Measurements from ENCODE around the gene ARPP21.

ARPP21 gene

DNA sequence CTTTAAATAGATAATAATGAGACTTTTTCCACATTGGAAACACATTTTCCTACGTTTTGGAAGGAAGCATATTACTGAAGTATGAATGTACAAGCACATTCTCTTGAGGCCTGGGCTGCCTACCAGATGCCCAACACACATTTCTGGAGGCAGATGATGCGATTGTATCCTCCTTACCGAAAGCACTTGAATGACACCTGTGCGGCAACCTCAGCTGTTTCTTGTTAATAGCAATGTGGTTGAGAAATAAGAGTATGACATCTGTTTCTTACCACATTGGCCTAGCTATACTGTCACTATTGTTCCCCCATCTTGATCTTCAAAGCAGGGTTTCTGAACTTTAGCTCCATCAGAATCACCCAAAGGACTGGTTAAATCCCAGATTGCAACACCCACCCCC is 84.8 kb downstream of the ARPP21 start (continued):
- TF ChIP-seq, protein P1, sequence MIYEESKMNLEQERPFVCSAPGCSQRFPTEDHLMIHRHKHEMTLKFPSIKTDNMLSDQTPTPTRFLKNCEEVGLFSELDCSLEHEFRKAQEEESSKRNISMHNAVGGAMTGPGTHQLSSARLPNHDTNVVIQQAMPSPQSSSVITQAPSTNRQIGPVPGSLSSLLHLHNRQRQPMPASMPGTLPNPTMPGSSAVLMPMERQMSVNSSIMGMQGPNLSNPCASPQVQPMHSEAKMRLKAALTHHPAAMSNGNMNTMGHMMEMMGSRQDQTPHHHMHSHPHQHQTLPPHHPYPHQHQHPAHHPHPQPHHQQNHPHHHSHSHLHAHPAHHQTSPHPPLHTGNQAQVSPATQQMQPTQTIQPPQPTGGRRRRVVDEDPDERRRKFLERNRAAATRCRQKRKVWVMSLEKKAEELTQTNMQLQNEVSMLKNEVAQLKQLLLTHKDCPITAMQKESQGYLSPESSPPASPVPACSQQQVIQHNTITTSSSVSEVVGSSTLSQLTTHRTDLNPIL (CRISPR knock-in tag; IDR thresholded peaks at IDR 0.05; ENCODE audit: low read depth) = no peak
- no peak for TF ChIP-seq GLIS3 (CRISPR knock-in tag; IDR thresholded peaks at IDR 0.05)
- TF ChIP-seq ARNTL (CRISPR knock-in tag; IDR thresholded peaks at IDR 0.05; ENCODE audit: borderline replicate concordance, low read depth) = no peak
- no peak for TF ChIP-seq SNAI2 (CRISPR knock-in tag; IDR thresholded peaks at IDR 0.05)
- TF ChIP-seq ZFP30 (CRISPR knock-in tag; IDR thresholded peaks at IDR 0.05) = no peak
- no peak for TF ChIP-seq TOX (CRISPR knock-in tag; IDR thresholded peaks at IDR 0.05; ENCODE audit: borderline replicate concordance)
- TF ChIP-seq CSDC2 (CRISPR knock-in tag; IDR thresholded peaks at IDR 0.05) = no peak

DNA sequence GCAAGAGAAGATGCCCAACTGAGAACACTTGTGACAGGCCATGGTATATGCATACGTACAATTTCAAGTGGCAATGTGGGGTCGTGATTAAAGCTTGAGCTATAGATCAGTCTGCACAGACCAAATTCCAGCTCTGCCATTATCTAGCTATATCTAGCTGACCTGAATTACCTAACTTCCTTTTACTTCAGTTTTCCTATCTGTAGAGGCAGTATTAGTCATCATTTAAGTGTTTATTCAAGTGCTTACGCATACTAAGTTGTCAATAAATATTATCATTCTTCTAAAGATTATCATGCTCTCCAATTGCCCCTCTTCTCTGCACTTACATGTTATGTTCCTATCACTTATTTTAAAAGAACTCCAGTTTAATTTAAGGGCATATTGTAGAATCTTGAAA is 87.9 kb downstream of the ARPP21 start:
- TF ChIP-seq ESRRG (CRISPR knock-in tag; IDR thresholded peaks at IDR 0.05) (no peak), ZC3H10 (CRISPR knock-in tag; IDR thresholded peaks at IDR 0.05) (no peak), ISL1 (CRISPR knock-in tag; IDR thresholded peaks at IDR 0.05) (peak; percentile 49; the same call in 1 of the 2 replicates)
- TF ChIP-seq, protein P2, sequence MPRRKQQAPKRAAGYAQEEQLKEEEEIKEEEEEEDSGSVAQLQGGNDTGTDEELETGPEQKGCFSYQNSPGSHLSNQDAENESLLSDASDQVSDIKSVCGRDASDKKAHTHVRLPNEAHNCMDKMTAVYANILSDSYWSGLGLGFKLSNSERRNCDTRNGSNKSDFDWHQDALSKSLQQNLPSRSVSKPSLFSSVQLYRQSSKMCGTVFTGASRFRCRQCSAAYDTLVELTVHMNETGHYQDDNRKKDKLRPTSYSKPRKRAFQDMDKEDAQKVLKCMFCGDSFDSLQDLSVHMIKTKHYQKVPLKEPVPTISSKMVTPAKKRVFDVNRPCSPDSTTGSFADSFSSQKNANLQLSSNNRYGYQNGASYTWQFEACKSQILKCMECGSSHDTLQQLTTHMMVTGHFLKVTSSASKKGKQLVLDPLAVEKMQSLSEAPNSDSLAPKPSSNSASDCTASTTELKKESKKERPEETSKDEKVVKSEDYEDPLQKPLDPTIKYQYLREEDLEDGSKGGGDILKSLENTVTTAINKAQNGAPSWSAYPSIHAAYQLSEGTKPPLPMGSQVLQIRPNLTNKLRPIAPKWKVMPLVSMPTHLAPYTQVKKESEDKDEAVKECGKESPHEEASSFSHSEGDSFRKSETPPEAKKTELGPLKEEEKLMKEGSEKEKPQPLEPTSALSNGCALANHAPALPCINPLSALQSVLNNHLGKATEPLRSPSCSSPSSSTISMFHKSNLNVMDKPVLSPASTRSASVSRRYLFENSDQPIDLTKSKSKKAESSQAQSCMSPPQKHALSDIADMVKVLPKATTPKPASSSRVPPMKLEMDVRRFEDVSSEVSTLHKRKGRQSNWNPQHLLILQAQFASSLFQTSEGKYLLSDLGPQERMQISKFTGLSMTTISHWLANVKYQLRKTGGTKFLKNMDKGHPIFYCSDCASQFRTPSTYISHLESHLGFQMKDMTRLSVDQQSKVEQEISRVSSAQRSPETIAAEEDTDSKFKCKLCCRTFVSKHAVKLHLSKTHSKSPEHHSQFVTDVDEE (CRISPR knock-in tag; IDR thresholded peaks at IDR 0.05) = no peak
- TF ChIP-seq, protein P3, sequence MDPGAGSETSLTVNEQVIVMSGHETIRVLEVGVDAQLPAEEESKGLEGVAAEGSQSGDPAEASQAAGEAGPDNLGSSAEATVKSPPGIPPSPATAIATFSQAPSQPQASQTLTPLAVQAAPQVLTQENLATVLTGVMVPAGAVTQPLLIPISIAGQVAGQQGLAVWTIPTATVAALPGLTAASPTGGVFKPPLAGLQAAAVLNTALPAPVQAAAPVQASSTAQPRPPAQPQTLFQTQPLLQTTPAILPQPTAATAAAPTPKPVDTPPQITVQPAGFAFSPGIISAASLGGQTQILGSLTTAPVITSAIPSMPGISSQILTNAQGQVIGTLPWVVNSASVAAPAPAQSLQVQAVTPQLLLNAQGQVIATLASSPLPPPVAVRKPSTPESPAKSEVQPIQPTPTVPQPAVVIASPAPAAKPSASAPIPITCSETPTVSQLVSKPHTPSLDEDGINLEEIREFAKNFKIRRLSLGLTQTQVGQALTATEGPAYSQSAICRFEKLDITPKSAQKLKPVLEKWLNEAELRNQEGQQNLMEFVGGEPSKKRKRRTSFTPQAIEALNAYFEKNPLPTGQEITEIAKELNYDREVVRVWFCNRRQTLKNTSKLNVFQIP (CRISPR knock-in tag; IDR thresholded peaks at IDR 0.05; ENCODE audit: borderline replicate concordance, low read depth) = no peak
- TF ChIP-seq, protein P1 (CRISPR knock-in tag; IDR thresholded peaks at IDR 0.05; ENCODE audit: low read depth) = no peak

DNA sequence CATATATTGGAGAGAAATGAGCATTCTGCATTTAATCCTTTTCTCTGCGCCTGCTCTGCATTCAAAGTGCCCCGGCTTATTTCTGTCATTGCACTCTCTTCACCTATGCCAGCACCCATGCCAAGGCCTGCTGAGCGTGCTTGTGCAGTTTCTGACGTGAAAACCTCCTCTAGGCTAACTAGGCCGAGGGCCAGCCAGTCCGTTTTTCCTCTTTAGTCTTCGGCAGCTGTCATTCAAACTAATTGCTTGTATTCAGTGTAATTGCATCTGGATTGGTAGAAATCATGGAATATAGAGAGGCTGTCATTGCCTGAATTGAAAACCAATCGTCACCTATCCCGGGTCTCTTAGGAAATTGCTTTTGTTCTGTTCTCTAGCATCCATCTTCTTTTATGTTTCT is 94.0 kb downstream of the ARPP21 start:
- ATAC-seq = no peak
- TF ChIP-seq PPARA (CRISPR knock-in tag; IDR thresholded peaks at IDR 0.05; ENCODE audit: borderline replicate concordance) (no peak), ESRRG (CRISPR knock-in tag; IDR thresholded peaks at IDR 0.05) (no peak), ZFP30 (CRISPR knock-in tag; IDR thresholded peaks at IDR 0.05) (no peak), ZNF8 (CRISPR knock-in tag; IDR thresholded peaks at IDR 0.05) (no peak), RARB (CRISPR knock-in tag; IDR thresholded peaks at IDR 0.05) (no peak), OSR1 (CRISPR knock-in tag; IDR thresholded peaks at IDR 0.05) (no peak), TCF4 (CRISPR knock-in tag; IDR thresholded peaks at IDR 0.05; ENCODE audit: borderline replicate concordance) (no peak), GLIS3 (CRISPR knock-in tag; IDR thresholded peaks at IDR 0.05) (no peak), ISL1 (CRISPR knock-in tag; IDR thresholded peaks at IDR 0.05) (no peak), BACH2 (CRISPR knock-in tag; IDR thresholded peaks at IDR 0.05; ENCODE audit: borderline replicate concordance) (no peak), ZNF565 (CRISPR knock-in tag; conservative IDR thresholded peaks at IDR 0.05; ENCODE audit: low read depth) (no peak)
- TF ChIP-seq, protein P4, sequence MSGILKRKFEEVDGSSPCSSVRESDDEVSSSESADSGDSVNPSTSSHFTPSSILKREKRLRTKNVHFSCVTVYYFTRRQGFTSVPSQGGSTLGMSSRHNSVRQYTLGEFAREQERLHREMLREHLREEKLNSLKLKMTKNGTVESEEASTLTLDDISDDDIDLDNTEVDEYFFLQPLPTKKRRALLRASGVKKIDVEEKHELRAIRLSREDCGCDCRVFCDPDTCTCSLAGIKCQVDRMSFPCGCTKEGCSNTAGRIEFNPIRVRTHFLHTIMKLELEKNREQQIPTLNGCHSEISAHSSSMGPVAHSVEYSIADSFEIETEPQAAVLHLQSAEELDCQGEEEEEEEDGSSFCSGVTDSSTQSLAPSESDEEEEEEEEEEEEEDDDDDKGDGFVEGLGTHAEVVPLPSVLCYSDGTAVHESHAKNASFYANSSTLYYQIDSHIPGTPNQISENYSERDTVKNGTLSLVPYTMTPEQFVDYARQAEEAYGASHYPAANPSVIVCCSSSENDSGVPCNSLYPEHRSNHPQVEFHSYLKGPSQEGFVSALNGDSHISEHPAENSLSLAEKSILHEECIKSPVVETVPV (CRISPR knock-in tag; IDR thresholded peaks at IDR 0.05) = no peak
- TF ChIP-seq, protein P3 (CRISPR knock-in tag; IDR thresholded peaks at IDR 0.05; ENCODE audit: borderline replicate concordance, low read depth) = no peak

More for the DNA sequence above, 87.9 kb downstream of the ARPP21 start:
- ATAC-seq = no peak
